Thyroid gland (tissue), 4 donors: Measurements from ENCODE around the gene STK10.

ENCODE experiments used
- CTCF ChIP-seq, 6 experiments: fragments of 200-600 bp in 3 of 6; fragments of 450-650 bp in 3 of 6; sonication (generic) in 3 of 6; IDR thresholded peaks; one replicate each; pipeline ENCODE4 v1.5.1; 2016 to 2019; ENCODE audit warnings: antibody characterized with exemption in 6 of 6, mild to moderate bottlenecking in 2 of 6, inconsistent platforms in 1 of 6, moderate library complexity in 1 of 6
- POLR2A ChIP-seq, 2 donors: fragments of 450-650 bp; IDR thresholded peaks; one replicate each; pipeline ENCODE4 v1.6.1; 2017; ENCODE audit warnings: antibody characterized with exemption in 2 of 2, mild to moderate bottlenecking in 2 of 2, moderate library complexity in 1 of 2

- TF ChIP-seq CTCF (IDR thresholded peaks at IDR 0.05) (no peak), POLR2A (IDR thresholded peaks at IDR 0.05) (no peak)
Measured at GRCh38 chr5:172009536-172010270, 178.3 kb downstream of the STK10 start.
